ENCODE measurements around the gene LRRC36. TPM values are rescaled to one million over a fixed set of nuclear protein-coding genes. Genes with fewer than 3 reads are reported as not detected.

The LRRC36 gene
- total RNA-seq, 1 donor from 2014 or later: not detected

- H3K36me3 ChIP-seq (ENCODE audit: control insufficient read depth in 3 of 3, insufficient read depth in 3 of 3, low read length in 3 of 3): no peaks in the 10 kb centered on the region
- peaks cover 41 to 52% (median 49%) of the 10 kb centered on the region in 3 donors for H3K4me1 ChIP-seq (ENCODE audit: control insufficient read depth in 3 of 3, insufficient read depth in 3 of 3, low read length in 3 of 3)
- no peak overlapping the region for H3K27ac ChIP-seq (ENCODE audit: low read depth, low read length)
Measured at GRCh38 chr16:67388191-67388590, 61.6 kb downstream of the LRRC36 start.

GRCh38 chr16:67388591-67388990 is 62.0 kb downstream of the LRRC36 start:
- H3K27me3 ChIP-seq (ENCODE audit: control insufficient read depth in 3 of 3, insufficient read depth in 3 of 3, low read length in 3 of 3): no peaks in the 10 kb centered on the region
- H3K36me3 ChIP-seq (ENCODE audit: control insufficient read depth in 3 of 3, insufficient read depth in 3 of 3, low read length in 3 of 3): no peaks in the 10 kb centered on the region
- no peak overlapping the region for H3K27ac ChIP-seq (ENCODE audit: low read depth, low read length)
- H3K4me3 ChIP-seq (ENCODE audit: low read length in 3 of 3): no peak overlapping the region
- H3K9me3 ChIP-seq (ENCODE audit: control insufficient read depth in 3 of 3, low read length in 3 of 3): no peaks in the 10 kb centered on the region
- peaks cover 43 to 55% (median 51%) of the 10 kb centered on the region in 3 donors for H3K4me1 ChIP-seq (ENCODE audit: control insufficient read depth in 3 of 3, insufficient read depth in 3 of 3, low read length in 3 of 3)
- H3K9ac ChIP-seq (ENCODE audit: low read depth in 1 of 3, low read length in 3 of 3): no peak overlapping the region

More at GRCh38 chr16:67388191-67388590, 61.6 kb downstream of the LRRC36 start:
- H3K9ac ChIP-seq (ENCODE audit: low read depth in 1 of 3, low read length in 3 of 3): no peak overlapping the region
- H3K27me3 ChIP-seq (ENCODE audit: control insufficient read depth in 3 of 3, insufficient read depth in 3 of 3, low read length in 3 of 3): no peaks in the 10 kb centered on the region
- H3K9me3 ChIP-seq (ENCODE audit: control insufficient read depth in 3 of 3, low read length in 3 of 3): no peaks in the 10 kb centered on the region
- no peak overlapping the region for H3K4me3 ChIP-seq (ENCODE audit: low read length in 3 of 3)

GRCh38 chr16:67389911-67390815 is 63.5 kb downstream of the LRRC36 start:
- H3K4me1 ChIP-seq (ENCODE audit: control insufficient read depth in 3 of 3, insufficient read depth in 3 of 3, low read length in 3 of 3): peaks cover 50 to 52% (median 52%) of the 10 kb centered on the region in 3 donors
- no peaks in the 10 kb centered on the region for H3K9me3 ChIP-seq (ENCODE audit: control insufficient read depth in 3 of 3, low read length in 3 of 3)
- peak overlapping the region; percentile 80 for H3K27ac ChIP-seq (ENCODE audit: low read depth, low read length)
- no peaks in the 10 kb centered on the region for H3K27me3 ChIP-seq (ENCODE audit: control insufficient read depth in 3 of 3, insufficient read depth in 3 of 3, low read length in 3 of 3)
- peak overlapping the region in 2 of 3 donors; percentile 32 to 40 for H3K9ac ChIP-seq (ENCODE audit: low read depth in 1 of 3, low read length in 3 of 3)
- no peaks in the 10 kb centered on the region for H3K36me3 ChIP-seq (ENCODE audit: control insufficient read depth in 3 of 3, insufficient read depth in 3 of 3, low read length in 3 of 3)
- no peak overlapping the region for H3K4me3 ChIP-seq (ENCODE audit: low read length in 3 of 3)

GRCh38 chr16:67390816-67391423 is 64.3 kb downstream of the LRRC36 start:
- peaks cover 57 to 60% (median 60%) of the 10 kb centered on the region in 3 donors for H3K4me1 ChIP-seq (ENCODE audit: control insufficient read depth in 3 of 3, insufficient read depth in 3 of 3, low read length in 3 of 3)
- H3K27ac ChIP-seq (ENCODE audit: low read depth, low read length): peak overlapping the region; percentile 80
- no peaks in the 10 kb centered on the region for H3K27me3 ChIP-seq (ENCODE audit: control insufficient read depth in 3 of 3, insufficient read depth in 3 of 3, low read length in 3 of 3)
- H3K9me3 ChIP-seq (ENCODE audit: control insufficient read depth in 3 of 3, low read length in 3 of 3): no peaks in the 10 kb centered on the region
- H3K36me3 ChIP-seq (ENCODE audit: control insufficient read depth in 3 of 3, insufficient read depth in 3 of 3, low read length in 3 of 3): no peaks in the 10 kb centered on the region
- H3K4me3 ChIP-seq (ENCODE audit: low read length in 3 of 3): peak overlapping the region in 2 of 3 donors; percentile 14 to 35
- H3K9ac ChIP-seq (ENCODE audit: low read depth in 1 of 3, low read length in 3 of 3): peak overlapping the region in 2 of 3 donors; percentile 73 to 82

- Histone ChIP-seq H3K27ac (ENCODE audit: low read depth, low read length) (peak overlapping the region; percentile 80), H3K9me3 (ENCODE audit: control insufficient read depth in 3 of 3, low read length in 3 of 3) (no peaks in the 10 kb centered on the region), H3K27me3 (ENCODE audit: control insufficient read depth in 3 of 3, insufficient read depth in 3 of 3, low read length in 3 of 3) (no peaks in the 10 kb centered on the region), H3K9ac (ENCODE audit: low read depth in 1 of 3, low read length in 3 of 3) (peak overlapping the region; percentile 73 to 85 (median 82)), H3K4me1 (ENCODE audit: control insufficient read depth in 3 of 3, insufficient read depth in 3 of 3, low read length in 3 of 3) (peaks cover 61 to 67% (median 66%) of the 10 kb centered on the region in 3 donors), H3K4me3 (ENCODE audit: low read length in 3 of 3) (peak overlapping the region; percentile 79 to 83 (median 82)), H3K36me3 (ENCODE audit: control insufficient read depth in 3 of 3, insufficient read depth in 3 of 3, low read length in 3 of 3) (no peaks in the 10 kb centered on the region)
Measured at GRCh38 chr16:67391424-67392300, 65.0 kb downstream of the LRRC36 start.

- H3K9me3 ChIP-seq (ENCODE audit: control insufficient read depth in 3 of 3, low read length in 3 of 3): no peaks in the 10 kb centered on the region
- peak overlapping the region; percentile 79 to 83 (median 82) for H3K4me3 ChIP-seq (ENCODE audit: low read length in 3 of 3)
- H3K27ac ChIP-seq (ENCODE audit: low read depth, low read length): peak overlapping the region; percentile 80
- no peaks in the 10 kb centered on the region for H3K36me3 ChIP-seq (ENCODE audit: control insufficient read depth in 3 of 3, insufficient read depth in 3 of 3, low read length in 3 of 3)
- peak overlapping the region; percentile 73 to 85 (median 82) for H3K9ac ChIP-seq (ENCODE audit: low read depth in 1 of 3, low read length in 3 of 3)
- H3K4me1 ChIP-seq (ENCODE audit: control insufficient read depth in 3 of 3, insufficient read depth in 3 of 3, low read length in 3 of 3): peaks cover 68 to 73% (median 73%) of the 10 kb centered on the region in 3 donors
- H3K27me3 ChIP-seq (ENCODE audit: control insufficient read depth in 3 of 3, insufficient read depth in 3 of 3, low read length in 3 of 3): no peaks in the 10 kb centered on the region
Measured at GRCh38 chr16:67392301-67393059, 65.9 kb downstream of the LRRC36 start.

GRCh38 chr16:67393111-67393787 is 66.6 kb downstream of the LRRC36 start, which contains the start of gene TPPP3:
TSS of gene TPPP3 (minus strand) at chr16:67393498. CDS start at chr16:67391111, 2,387 bp downstream.
- H3K9ac ChIP-seq (ENCODE audit: low read depth in 1 of 3, low read length in 3 of 3): peak within 1 kb of the TSS; percentile 73 to 85 (median 82)
- H3K4me3 ChIP-seq (ENCODE audit: low read length in 3 of 3): peak within 1 kb of the TSS; percentile 79 to 83 (median 82)
- no peaks in the 10 kb centered on the region for H3K36me3 ChIP-seq (ENCODE audit: control insufficient read depth in 3 of 3, insufficient read depth in 3 of 3, low read length in 3 of 3)
- no peaks in the 10 kb centered on the region for H3K9me3 ChIP-seq (ENCODE audit: control insufficient read depth in 3 of 3, low read length in 3 of 3)
- H3K4me1 ChIP-seq (ENCODE audit: control insufficient read depth in 3 of 3, insufficient read depth in 3 of 3, low read length in 3 of 3): peaks cover 68 to 81% (median 73%) of the 10 kb centered on the region in 3 donors
- peak within 1 kb of the TSS; percentile 80 for H3K27ac ChIP-seq (ENCODE audit: low read depth, low read length)
- H3K27me3 ChIP-seq (ENCODE audit: control insufficient read depth in 3 of 3, insufficient read depth in 3 of 3, low read length in 3 of 3): no peaks in the 10 kb centered on the region

- no peaks in the 10 kb centered on the region for H3K36me3 ChIP-seq (ENCODE audit: control insufficient read depth in 3 of 3, insufficient read depth in 3 of 3, low read length in 3 of 3)
- H3K27me3 ChIP-seq (ENCODE audit: control insufficient read depth in 3 of 3, insufficient read depth in 3 of 3, low read length in 3 of 3): no peaks in the 10 kb centered on the region
- no peaks in the 10 kb centered on the region for H3K9me3 ChIP-seq (ENCODE audit: control insufficient read depth in 3 of 3, low read length in 3 of 3)
- peak overlapping the region; percentile 80 for H3K27ac ChIP-seq (ENCODE audit: low read depth, low read length)
- peak overlapping the region in 2 of 3 donors; percentile 62 to 83 for H3K4me3 ChIP-seq (ENCODE audit: low read length in 3 of 3)
- peak overlapping the region; percentile 43 to 72 (median 56) for H3K9ac ChIP-seq (ENCODE audit: low read depth in 1 of 3, low read length in 3 of 3)
- H3K4me1 ChIP-seq (ENCODE audit: control insufficient read depth in 3 of 3, insufficient read depth in 3 of 3, low read length in 3 of 3): peaks cover 68 to 86% (median 77%) of the 10 kb centered on the region in 3 donors
Measured at GRCh38 chr16:67393788-67394154, 67.2 kb downstream of the LRRC36 start.

All from skeletal muscle tissue (tissue), 4 donors.